ENCODE data around the gene STK32C.
"Not testable (repeated sequence)": the region's sequence is repeated elsewhere in the genome, so short reads cannot be mapped to it uniquely, and the experiment has no call there.

STK32C gene

GRCh38 chr10:132163826-132164515 lies 143.8 kb downstream of the STK32C start:
- no peak for DNase-seq

- DNase-seq, result peak; percentile 85
Observed at GRCh38 chr10:132163278-132163765, 144.4 kb downstream of the STK32C start.

- DNase-seq, result no peak
Observed at GRCh38 chr10:132162590-132163277, 145.0 kb downstream of the STK32C start.

- DNase-seq, result peak; percentile 59
Observed at GRCh38 chr10:132162021-132162531, 145.7 kb downstream of the STK32C start.

- DNase-seq, result not testable (repeated sequence)
Observed at GRCh38 chr10:132160834-132161622, 146.7 kb downstream of the STK32C start.

- not testable (repeated sequence) for DNase-seq
Observed at GRCh38 chr10:132160231-132160630, 147.5 kb downstream of the STK32C start.

GRCh38 chr10:132159302-132160230 lies 148.2 kb downstream of the STK32C start:
- peak; percentile 53 for DNase-seq

- no peak for DNase-seq
Observed at GRCh38 chr10:132158823-132159222, 148.9 kb downstream of the STK32C start.

GRCh38 chr10:132158122-132158741 lies 149.5 kb downstream of the STK32C start:
- peak; percentile 52 for DNase-seq
